ENCODE data around the gene LAMA2.

DNA sequence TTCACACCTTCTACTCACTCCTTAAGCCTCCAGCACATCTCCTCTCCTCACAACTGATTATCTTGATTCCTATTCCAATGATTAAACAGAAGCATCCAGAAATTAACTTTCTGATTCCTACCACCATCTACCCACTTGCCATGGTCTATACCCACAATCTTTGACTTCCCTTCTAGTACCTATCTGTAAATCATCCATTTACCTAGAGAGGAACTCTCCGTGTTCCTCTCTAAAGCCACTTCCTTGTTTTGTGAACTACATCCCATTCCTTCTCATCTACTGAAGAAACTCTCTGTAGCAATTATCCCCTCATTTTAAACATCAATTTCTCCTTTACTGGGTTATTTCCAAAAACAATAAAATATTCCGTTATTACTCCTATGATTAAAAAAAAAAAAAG lies 659.8 kb downstream of the LAMA2 start:
- TF ChIP-seq, protein P1, sequence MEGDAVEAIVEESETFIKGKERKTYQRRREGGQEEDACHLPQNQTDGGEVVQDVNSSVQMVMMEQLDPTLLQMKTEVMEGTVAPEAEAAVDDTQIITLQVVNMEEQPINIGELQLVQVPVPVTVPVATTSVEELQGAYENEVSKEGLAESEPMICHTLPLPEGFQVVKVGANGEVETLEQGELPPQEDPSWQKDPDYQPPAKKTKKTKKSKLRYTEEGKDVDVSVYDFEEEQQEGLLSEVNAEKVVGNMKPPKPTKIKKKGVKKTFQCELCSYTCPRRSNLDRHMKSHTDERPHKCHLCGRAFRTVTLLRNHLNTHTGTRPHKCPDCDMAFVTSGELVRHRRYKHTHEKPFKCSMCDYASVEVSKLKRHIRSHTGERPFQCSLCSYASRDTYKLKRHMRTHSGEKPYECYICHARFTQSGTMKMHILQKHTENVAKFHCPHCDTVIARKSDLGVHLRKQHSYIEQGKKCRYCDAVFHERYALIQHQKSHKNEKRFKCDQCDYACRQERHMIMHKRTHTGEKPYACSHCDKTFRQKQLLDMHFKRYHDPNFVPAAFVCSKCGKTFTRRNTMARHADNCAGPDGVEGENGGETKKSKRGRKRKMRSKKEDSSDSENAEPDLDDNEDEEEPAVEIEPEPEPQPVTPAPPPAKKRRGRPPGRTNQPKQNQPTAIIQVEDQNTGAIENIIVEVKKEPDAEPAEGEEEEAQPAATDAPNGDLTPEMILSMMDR (IDR thresholded peaks at IDR 0.05): no peak
- TF ChIP-seq YY1 (IDR thresholded peaks at IDR 0.05; ENCODE audit: low read depth) (no peak), FOSL2 (IDR thresholded peaks at IDR 0.05; ENCODE audit: borderline replicate concordance, low read depth) (no peak), EZH2phosphoT487 (IDR thresholded peaks at IDR 0.05; ENCODE audit: borderline replicate concordance, low read depth) (no peak), TAF1 (IDR thresholded peaks at IDR 0.05; ENCODE audit: borderline replicate concordance, low read depth, low read length) (no peak), FOXM1 (IDR thresholded peaks at IDR 0.05; ENCODE audit: low read depth) (no peak), GABPA (IDR thresholded peaks at IDR 0.05; ENCODE audit: low read depth) (no peak), TEAD4 (IDR thresholded peaks at IDR 0.05; ENCODE audit: borderline replicate concordance, insufficient read depth) (no peak)
- TF ChIP-seq, protein P2, sequence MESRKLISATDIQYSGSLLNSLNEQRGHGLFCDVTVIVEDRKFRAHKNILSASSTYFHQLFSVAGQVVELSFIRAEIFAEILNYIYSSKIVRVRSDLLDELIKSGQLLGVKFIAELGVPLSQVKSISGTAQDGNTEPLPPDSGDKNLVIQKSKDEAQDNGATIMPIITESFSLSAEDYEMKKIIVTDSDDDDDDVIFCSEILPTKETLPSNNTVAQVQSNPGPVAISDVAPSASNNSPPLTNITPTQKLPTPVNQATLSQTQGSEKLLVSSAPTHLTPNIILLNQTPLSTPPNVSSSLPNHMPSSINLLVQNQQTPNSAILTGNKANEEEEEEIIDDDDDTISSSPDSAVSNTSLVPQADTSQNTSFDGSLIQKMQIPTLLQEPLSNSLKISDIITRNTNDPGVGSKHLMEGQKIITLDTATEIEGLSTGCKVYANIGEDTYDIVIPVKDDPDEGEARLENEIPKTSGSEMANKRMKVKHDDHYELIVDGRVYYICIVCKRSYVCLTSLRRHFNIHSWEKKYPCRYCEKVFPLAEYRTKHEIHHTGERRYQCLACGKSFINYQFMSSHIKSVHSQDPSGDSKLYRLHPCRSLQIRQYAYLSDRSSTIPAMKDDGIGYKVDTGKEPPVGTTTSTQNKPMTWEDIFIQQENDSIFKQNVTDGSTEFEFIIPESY (IDR thresholded peaks at IDR 0.05; ENCODE audit: borderline replicate concordance, low read depth): no peak
- TF ChIP-seq, protein P3, sequence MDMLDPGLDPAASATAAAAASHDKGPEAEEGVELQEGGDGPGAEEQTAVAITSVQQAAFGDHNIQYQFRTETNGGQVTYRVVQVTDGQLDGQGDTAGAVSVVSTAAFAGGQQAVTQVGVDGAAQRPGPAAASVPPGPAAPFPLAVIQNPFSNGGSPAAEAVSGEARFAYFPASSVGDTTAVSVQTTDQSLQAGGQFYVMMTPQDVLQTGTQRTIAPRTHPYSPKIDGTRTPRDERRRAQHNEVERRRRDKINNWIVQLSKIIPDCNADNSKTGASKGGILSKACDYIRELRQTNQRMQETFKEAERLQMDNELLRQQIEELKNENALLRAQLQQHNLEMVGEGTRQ (IDR thresholded peaks at IDR 0.05; ENCODE audit: borderline replicate concordance, low read depth, low read length): no peak
- TF ChIP-seq, protein P4, sequence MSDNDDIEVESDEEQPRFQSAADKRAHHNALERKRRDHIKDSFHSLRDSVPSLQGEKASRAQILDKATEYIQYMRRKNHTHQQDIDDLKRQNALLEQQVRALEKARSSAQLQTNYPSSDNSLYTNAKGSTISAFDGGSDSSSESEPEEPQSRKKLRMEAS (IDR thresholded peaks at IDR 0.05; ENCODE audit: low read depth): no peak

All from SK-N-SH (cell line).